HTR-8/SVneo (cell line): ENCODE results near the gene RERE.

Source experiments
- DNase-seq: peaks from one replicate; pipeline ENCODE4 v3.0.0; 2011; ENCODE audit warnings: low spot score, mixed read lengths; ENCODE audit not compliant: insufficient read length
- FAIRE-seq: peaks from 2 replicates; lab custom pipeline; 2011; peaks lifted over from hg19 to GRCh38; lab: Jason Lieb, UNC

The RERE gene

GRCh38 chr1:8679929-8680663 is 137.3 kb downstream of the RERE start:
- no peak for FAIRE-seq
- no peak for DNase-seq

GRCh38 chr1:8679395-8679800 is 138.0 kb downstream of the RERE start:
- FAIRE-seq (no peak), DNase-seq (no peak)

- DNase-seq: no peak
- FAIRE-seq: no peak
These were observed 138.6 kb downstream of the RERE start for GRCh38 chr1:8678673-8679394.

GRCh38 chr1:8677782-8678181 is 139.7 kb downstream of the RERE start:
- FAIRE-seq (no peak), DNase-seq (no peak)

- DNase-seq (no peak), FAIRE-seq (no peak)
These were observed 140.6 kb downstream of the RERE start for GRCh38 chr1:8676813-8677212.

- DNase-seq (no peak), FAIRE-seq (no peak)
These were observed 141.4 kb downstream of the RERE start for GRCh38 chr1:8676072-8676471.

- DNase-seq (peak; percentile 11), FAIRE-seq (no peak)
These were observed 142.5 kb downstream of the RERE start for GRCh38 chr1:8674912-8675311.

- FAIRE-seq: no peak
- no peak for DNase-seq
These were observed 143.0 kb downstream of the RERE start for GRCh38 chr1:8674481-8674880.

- FAIRE-seq (no peak), DNase-seq (no peak)
These were observed 146.0 kb downstream of the RERE start for GRCh38 chr1:8671306-8671917.

GRCh38 chr1:8670371-8670818 is 147.0 kb downstream of the RERE start:
- FAIRE-seq: no peak
- no peak for DNase-seq

GRCh38 chr1:8669606-8670335 is 147.7 kb downstream of the RERE start:
- DNase-seq: no peak
- FAIRE-seq: no peak

GRCh38 chr1:8667869-8668594 is 149.4 kb downstream of the RERE start:
- DNase-seq: peak; percentile 47
- no peak for FAIRE-seq

GRCh38 chr1:8666389-8667167 is 150.9 kb downstream of the RERE start:
- DNase-seq (no peak), FAIRE-seq (peak; percentile 48)

- FAIRE-seq (no peak), DNase-seq (no peak)
These were observed 151.6 kb downstream of the RERE start for GRCh38 chr1:8665833-8666232.

GRCh38 chr1:8664887-8665286 is 152.6 kb downstream of the RERE start:
- no peak for DNase-seq
- no peak for FAIRE-seq

- no peak for FAIRE-seq
- DNase-seq: no peak
These were observed 153.5 kb downstream of the RERE start for GRCh38 chr1:8663915-8664329.

- FAIRE-seq: no peak
- DNase-seq: no peak
These were observed 154.2 kb downstream of the RERE start for GRCh38 chr1:8663090-8663802.

GRCh38 chr1:8662380-8663072 is 154.9 kb downstream of the RERE start:
- no peak for DNase-seq
- FAIRE-seq: no peak
